Measurements from ENCODE around the gene CCDC43.
A peak's percentile ranks its signal among the peaks of the same experiment; 100 is the strongest.

CCDC43 gene

GRCh38 chr17:44708401-44709263, 19.1 kb upstream of the CCDC43 start, which contains the start of gene DBF4B:
Gene DBF4B, plus strand, starts transcription at chr17:44708665. Its CDS starts 156 bp downstream, at chr17:44708821.
- TF ChIP-seq, protein P1, sequence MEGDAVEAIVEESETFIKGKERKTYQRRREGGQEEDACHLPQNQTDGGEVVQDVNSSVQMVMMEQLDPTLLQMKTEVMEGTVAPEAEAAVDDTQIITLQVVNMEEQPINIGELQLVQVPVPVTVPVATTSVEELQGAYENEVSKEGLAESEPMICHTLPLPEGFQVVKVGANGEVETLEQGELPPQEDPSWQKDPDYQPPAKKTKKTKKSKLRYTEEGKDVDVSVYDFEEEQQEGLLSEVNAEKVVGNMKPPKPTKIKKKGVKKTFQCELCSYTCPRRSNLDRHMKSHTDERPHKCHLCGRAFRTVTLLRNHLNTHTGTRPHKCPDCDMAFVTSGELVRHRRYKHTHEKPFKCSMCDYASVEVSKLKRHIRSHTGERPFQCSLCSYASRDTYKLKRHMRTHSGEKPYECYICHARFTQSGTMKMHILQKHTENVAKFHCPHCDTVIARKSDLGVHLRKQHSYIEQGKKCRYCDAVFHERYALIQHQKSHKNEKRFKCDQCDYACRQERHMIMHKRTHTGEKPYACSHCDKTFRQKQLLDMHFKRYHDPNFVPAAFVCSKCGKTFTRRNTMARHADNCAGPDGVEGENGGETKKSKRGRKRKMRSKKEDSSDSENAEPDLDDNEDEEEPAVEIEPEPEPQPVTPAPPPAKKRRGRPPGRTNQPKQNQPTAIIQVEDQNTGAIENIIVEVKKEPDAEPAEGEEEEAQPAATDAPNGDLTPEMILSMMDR (IDR thresholded peaks at IDR 0.05): no peak

- TF ChIP-seq, protein P1 (IDR thresholded peaks at IDR 0.05): no peak
These were observed 18.3 kb upstream of the CCDC43 start for GRCh38 chr17:44707755-44708400.

- TF ChIP-seq, protein P1 (IDR thresholded peaks at IDR 0.05): no peak
These were observed 4.0 kb upstream of the CCDC43 start for GRCh38 chr17:44693609-44694008.

- TF ChIP-seq, protein P1 (IDR thresholded peaks at IDR 0.05): peak; percentile 64; the same call in 1 of the 2 replicates
These were observed 1.2 kb upstream of the CCDC43 start for GRCh38 chr17:44690746-44691306.

- TF ChIP-seq, protein P1 (IDR thresholded peaks at IDR 0.05): no peak
These were observed 700 bp downstream of the CCDC43 start for GRCh38 chr17:44688675-44689476.

DNA sequence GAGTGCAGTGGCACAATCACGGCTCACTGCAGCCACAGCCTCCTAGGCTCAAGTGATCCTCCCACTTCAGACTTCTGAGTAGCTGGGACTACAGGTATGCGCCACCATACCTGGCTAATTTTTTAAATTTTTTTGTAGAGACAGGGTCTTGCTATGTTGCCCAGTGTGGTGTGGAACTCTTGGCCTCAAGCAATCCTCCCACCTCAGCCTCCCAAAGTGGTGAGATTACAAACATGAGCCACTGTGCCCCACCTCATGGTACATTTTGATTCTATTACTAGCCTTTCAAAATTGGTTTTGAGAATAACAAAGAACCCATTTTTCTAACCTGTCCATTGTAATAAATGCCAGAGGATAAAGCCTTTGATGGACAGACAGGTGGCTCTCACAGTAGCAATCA, 1.4 kb downstream of the CCDC43 start:
- TF ChIP-seq, protein P1 (IDR thresholded peaks at IDR 0.05): no peak

DNA sequence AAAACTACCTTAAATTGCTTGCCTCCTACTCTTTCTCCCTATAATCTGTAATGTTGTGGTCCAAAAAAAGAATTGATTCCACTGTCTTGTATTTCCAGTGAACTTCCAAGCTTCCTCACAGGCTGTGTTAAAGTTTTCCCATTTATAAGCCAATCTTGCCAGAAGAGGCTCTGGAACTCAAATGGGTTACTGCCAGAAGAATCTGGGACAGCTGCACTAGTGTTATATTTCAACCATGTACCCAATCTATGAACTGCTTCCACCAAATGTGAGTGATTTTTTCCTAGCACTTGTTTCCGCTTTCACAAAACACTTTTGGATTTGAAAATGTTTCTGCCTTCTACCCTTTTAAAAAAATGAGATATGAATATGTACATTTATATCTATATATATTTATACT, 1.8 kb downstream of the CCDC43 start:
- TF ChIP-seq, protein P1 (IDR thresholded peaks at IDR 0.05): no peak
